ENCODE results near the gene C10orf67.
"Not testable (repeated sequence)": the region's sequence is repeated elsewhere in the genome, so short reads cannot be mapped to it uniquely, and the experiment has no call there.

The C10orf67 gene

GRCh38 chr10:23322082-23322481 lies 22.5 kb downstream of the C10orf67 start:
- no peak for DNase-seq (ENCODE audit: low read depth)

- DNase-seq (ENCODE audit: low read depth): no peak
Observed at GRCh38 chr10:23319835-23320234, 24.8 kb downstream of the C10orf67 start.

GRCh38 chr10:23318359-23318758 lies 26.2 kb downstream of the C10orf67 start:
- DNase-seq (ENCODE audit: low read depth): no peak

GRCh38 chr10:23317416-23317815 lies 27.2 kb downstream of the C10orf67 start:
- no peak for DNase-seq (ENCODE audit: low read depth)

GRCh38 chr10:23316406-23316805 lies 28.2 kb downstream of the C10orf67 start:
- DNase-seq (ENCODE audit: low read depth): no peak

GRCh38 chr10:23315966-23316365 lies 28.6 kb downstream of the C10orf67 start:
- no peak for DNase-seq (ENCODE audit: low read depth)

GRCh38 chr10:23314835-23315239 lies 29.8 kb downstream of the C10orf67 start:
- DNase-seq (ENCODE audit: low read depth): peak; percentile 37

GRCh38 chr10:23311034-23311433 lies 33.6 kb downstream of the C10orf67 start:
- no peak for DNase-seq (ENCODE audit: low read depth)

GRCh38 chr10:23310404-23310803 lies 34.2 kb downstream of the C10orf67 start:
- DNase-seq (ENCODE audit: low read depth): no peak

GRCh38 chr10:23299961-23300360 lies 44.6 kb downstream of the C10orf67 start:
- DNase-seq (ENCODE audit: low read depth): not testable (repeated sequence)

GRCh38 chr10:23294638-23295247 lies 49.9 kb downstream of the C10orf67 start:
- DNase-seq (ENCODE audit: low read depth): no peak

- DNase-seq (ENCODE audit: low read depth): no peak
Observed at GRCh38 chr10:23293973-23294590, 50.5 kb downstream of the C10orf67 start.

GRCh38 chr10:23293145-23293724 lies 51.4 kb downstream of the C10orf67 start:
- no peak for DNase-seq (ENCODE audit: low read depth)

- DNase-seq (ENCODE audit: low read depth): no peak
Observed at GRCh38 chr10:23291551-23292334, 52.9 kb downstream of the C10orf67 start.

GRCh38 chr10:23284674-23285335 lies 59.8 kb downstream of the C10orf67 start:
- no peak for DNase-seq (ENCODE audit: low read depth)

- DNase-seq (ENCODE audit: low read depth): no peak
Observed at GRCh38 chr10:23284155-23284554, 60.4 kb downstream of the C10orf67 start.

- no peak for DNase-seq (ENCODE audit: low read depth)
Observed at GRCh38 chr10:23283680-23284079, 60.9 kb downstream of the C10orf67 start.

- no peak for DNase-seq (ENCODE audit: low read depth)
Observed at GRCh38 chr10:23281044-23281433, 63.6 kb downstream of the C10orf67 start.

- DNase-seq (ENCODE audit: low read depth): no peak
Observed at GRCh38 chr10:23280419-23281043, 64.1 kb downstream of the C10orf67 start.

- DNase-seq (ENCODE audit: low read depth): no peak
Observed at GRCh38 chr10:23275355-23275754, 69.2 kb downstream of the C10orf67 start.

GRCh38 chr10:23274179-23274578 lies 70.4 kb downstream of the C10orf67 start:
- not testable (repeated sequence) for DNase-seq (ENCODE audit: low read depth)

- DNase-seq (ENCODE audit: low read depth): no peak
Observed at GRCh38 chr10:23270531-23270930, 74.1 kb downstream of the C10orf67 start.
